Glutamatergic neuron (in vitro differentiated cells): ENCODE results near the gene CFAP52. TPM values are rescaled to one million over a fixed set of nuclear protein-coding genes. Genes with fewer than 3 reads are reported as not detected.
"Not testable (repeated sequence)": the region's sequence is repeated elsewhere in the genome, so short reads cannot be mapped to it uniquely, and the experiment has no call there.

ENCODE experiments used
- DNase-seq: peaks from one replicate; pipeline ENCODE4 v3.0.0; 2022
- H3K27ac Mint-ChIP-seq: one replicate; pipeline ENCODE4 v1.8.0; 2020; ENCODE audit warnings: mild to moderate bottlenecking, mixed read lengths, inconsistent platforms; ENCODE audit not compliant: unreplicated experiment
- H3K27me3 Mint-ChIP-seq: one replicate; pipeline ENCODE4 v1.8.0; 2020; ENCODE audit warnings: mild to moderate bottlenecking, moderate library complexity, mixed read lengths, inconsistent platforms; ENCODE audit not compliant: unreplicated experiment
- H3K36me3 Mint-ChIP-seq: one replicate; pipeline ENCODE4 v1.8.0; 2020; ENCODE audit warnings: mild to moderate bottlenecking, mixed read lengths, inconsistent platforms; ENCODE audit not compliant: unreplicated experiment
- H3K4me1 Mint-ChIP-seq: one replicate; pipeline ENCODE4 v1.8.0; 2020; ENCODE audit warnings: mild to moderate bottlenecking, low read depth, mixed read lengths, inconsistent platforms; ENCODE audit not compliant: unreplicated experiment
- H3K4me3 Mint-ChIP-seq: one replicate; pipeline ENCODE4 v1.8.0; 2020; ENCODE audit warnings: mild to moderate bottlenecking, mixed read lengths, inconsistent platforms; ENCODE audit not compliant: unreplicated experiment
- H3K9me3 Mint-ChIP-seq: one replicate; pipeline ENCODE4 v1.8.0; 2020; ENCODE audit warnings: mild to moderate bottlenecking, moderate library complexity, mixed read lengths, inconsistent platforms; ENCODE audit not compliant: unreplicated experiment
- CTCF ChIP-seq: fragments of 200-600 bp; sonication (generic); IDR thresholded peaks from one replicate; pipeline ENCODE4 v1.5.0; 2021; ENCODE audit not compliant: partially characterized antibody, unreplicated experiment
- total RNA-seq: library from RNA; stranded (reverse); fragmentation: NEBNext Ultra II Directional; extraction: Animal tissue kit (Norgen Biotek cat#: 25700); gene quantifications from one replicate; pipeline ENCODE4 v1.2.1, GENCODE V29; 2021; ENCODE audit not compliant: unreplicated experiment

Gene CFAP52
- total RNA-seq, 1 donor from 2014 or later, result not detected

GRCh38 chr17:9632741-9633140 lies 56.3 kb downstream of the CFAP52 start:
- Mint-ChIP-seq H3K9me3 (no peaks in the 10 kb centered on the region), H3K27ac (no peak overlapping the region), H3K36me3 (no peaks in the 10 kb centered on the region), H3K4me3 (no peak overlapping the region), H3K27me3 (peaks cover 7% of the 10 kb centered on the region), H3K4me1 (no peaks in the 10 kb centered on the region)
- no peak for TF ChIP-seq CTCF
- no peak for DNase-seq

GRCh38 chr17:9635340-9635739 lies 58.9 kb downstream of the CFAP52 start:
- no peaks in the 10 kb centered on the region for H3K4me1 Mint-ChIP-seq
- no peaks in the 10 kb centered on the region for H3K9me3 Mint-ChIP-seq
- no peak overlapping the region for H3K4me3 Mint-ChIP-seq
- H3K36me3 Mint-ChIP-seq, result no peaks in the 10 kb centered on the region
- TF ChIP-seq CTCF, result no peak
- H3K27me3 Mint-ChIP-seq, result peaks cover 7% of the 10 kb centered on the region
- no peak overlapping the region for H3K27ac Mint-ChIP-seq
- no peak for DNase-seq

- Mint-ChIP-seq H3K27ac (no peak overlapping the region), H3K4me3 (no peak overlapping the region), H3K9me3 (no peaks in the 10 kb centered on the region), H3K27me3 (peaks cover 7% of the 10 kb centered on the region), H3K36me3 (no peaks in the 10 kb centered on the region), H3K4me1 (no peaks in the 10 kb centered on the region)
- no peak for TF ChIP-seq CTCF
- no peak for DNase-seq
These were observed 60.1 kb downstream of the CFAP52 start for GRCh38 chr17:9636501-9636900.

- not testable (repeated sequence) for H3K4me3 Mint-ChIP-seq, H3K4me1 Mint-ChIP-seq, DNase-seq, H3K36me3 Mint-ChIP-seq, H3K27ac Mint-ChIP-seq, H3K9me3 Mint-ChIP-seq, H3K27me3 Mint-ChIP-seq
These were observed 63.9 kb downstream of the CFAP52 start for GRCh38 chr17:9640388-9640787.

GRCh38 chr17:9643611-9644010 lies 67.2 kb downstream of the CFAP52 start:
- peaks cover 6% of the 10 kb centered on the region for H3K4me1 Mint-ChIP-seq
- no peak for DNase-seq
- no peak for TF ChIP-seq CTCF
- H3K27me3 Mint-ChIP-seq, result no peaks in the 10 kb centered on the region
- no peaks in the 10 kb centered on the region for H3K36me3 Mint-ChIP-seq
- H3K27ac Mint-ChIP-seq, result no peak overlapping the region
- no peak overlapping the region for H3K4me3 Mint-ChIP-seq
- H3K9me3 Mint-ChIP-seq, result peaks cover 4% of the 10 kb centered on the region
